CD4-positive, alpha-beta memory T cell (primary cell): ENCODE measurements around the gene TBC1D19. TPM values are rescaled to one million over a fixed set of nuclear protein-coding genes. Genes with fewer than 3 reads are reported as not detected.
"Not testable (repeated sequence)": the region's sequence is repeated elsewhere in the genome, so short reads cannot be mapped to it uniquely, and the experiment has no call there.

Experiments
- CTCF ChIA-PET: fragments of 350-600 bp; sonication (Branson Sonifier 250); formaldehyde crosslinking; loops from one replicate; lab custom pipeline; 2021; ENCODE audit warnings: inconsistent platforms; ENCODE audit not compliant: partially characterized antibody; lab: Charles Lee
- POLR2A ChIA-PET: fragments of 350-600 bp; sonication (Branson Sonifier 250); formaldehyde crosslinking; loops from one replicate; lab custom pipeline; 2021; ENCODE audit not compliant: partially characterized antibody; lab: Charles Lee
- DNase-seq, 5 donors: peaks; one replicate each; pipeline versions ENCODE4 v3.0.0 to v3.0.0-alpha.2; 2020 to 2022; ENCODE audit warnings: mixed read lengths in 1 of 5
- H3K27ac ChIP-seq: one replicate; pipeline ENCODE4 v1.7.0; 2013; ENCODE audit warnings: low read depth, low read length
- H3K27me3 ChIP-seq: 2 replicates; pipeline ENCODE4 v1.7.0; 2013; ENCODE audit warnings: mild to moderate bottlenecking, low read length, moderate library complexity; ENCODE audit not compliant: insufficient read depth
- H3K36me3 ChIP-seq: 2 replicates; pipeline ENCODE4 v1.7.0; 2013; ENCODE audit warnings: mild to moderate bottlenecking, low read length, moderate library complexity; ENCODE audit not compliant: insufficient read depth
- H3K4me1 ChIP-seq: 2 replicates; pipeline ENCODE4 v1.7.0; 2013; ENCODE audit warnings: mild to moderate bottlenecking, low read length, moderate library complexity; ENCODE audit not compliant: insufficient read depth
- H3K4me3 ChIP-seq, 2 donors: one replicate each; pipeline ENCODE4 v1.7.0; 2013; ENCODE audit warnings: low read length in 2 of 2, mild to moderate bottlenecking in 1 of 2
- H3K9me3 ChIP-seq, 2 donors: one replicate each; pipeline ENCODE4 v1.7.0; 2013; ENCODE audit warnings: low read length in 2 of 2, control low read depth in 1 of 2; ENCODE audit not compliant: control insufficient read depth in 1 of 2
- H3K27ac Mint-ChIP-seq, 7 donors: one replicate each; pipeline ENCODE4 v1.8.0; 2020 to 2021; ENCODE audit warnings: mixed read lengths in 7 of 7, mild to moderate bottlenecking in 6 of 7, inconsistent platforms in 3 of 7, moderate library complexity in 3 of 7
- H3K27me3 Mint-ChIP-seq, 2 donors: one replicate each; pipeline ENCODE4 v1.8.0; 2020 to 2021; ENCODE audit warnings: mixed read lengths in 2 of 2
- H3K36me3 Mint-ChIP-seq, 2 donors: one replicate each; pipeline ENCODE4 v1.8.0; 2020 to 2021; ENCODE audit warnings: mixed read lengths in 2 of 2, inconsistent platforms in 1 of 2, mild to moderate bottlenecking in 1 of 2
- H3K4me1 Mint-ChIP-seq, 4 donors: one replicate each; pipeline ENCODE4 v1.8.0; 2020 to 2021; ENCODE audit warnings: mixed read lengths in 4 of 4, mild to moderate bottlenecking in 1 of 4
- H3K4me3 Mint-ChIP-seq, 8 donors: one replicate each; pipeline ENCODE4 v1.8.0; 2020 to 2021; ENCODE audit warnings: mixed read lengths in 8 of 8, mild to moderate bottlenecking in 7 of 8, moderate library complexity in 6 of 8, inconsistent platforms in 3 of 8
- H3K9me3 Mint-ChIP-seq, 8 donors: one replicate each; pipeline ENCODE4 v1.8.0; 2020 to 2021; ENCODE audit warnings: mixed read lengths in 8 of 8, mild to moderate bottlenecking in 5 of 8, inconsistent platforms in 3 of 8, moderate library complexity in 1 of 8
- intact Hi-C: fragments of 100-400 bp; cut with micrococcal nuclease; formaldehyde crosslinking; loops from one replicate; pipeline ENCODE4 v1.15.1; 2023
- polyA plus RNA-seq, 2 donors: library from polyadenylated mRNA; unstranded; fragments of 300-500 nt; fragmentation: Illumina TruSeq; gene quantifications; one replicate each; pipeline ENCODE4 v1.2.3, GENCODE V29; 2021
- total RNA-seq, 2 experiments: library from RNA; stranded (reverse); gene quantifications; one replicate each; pipeline ENCODE4 v1.2.3, GENCODE V29; 2021

TBC1D19 gene
- total and polyA plus RNA-seq, 4 experiments from 2014 or later, result 4.3 to 9.5 (median 6.3) TPM

DNA sequence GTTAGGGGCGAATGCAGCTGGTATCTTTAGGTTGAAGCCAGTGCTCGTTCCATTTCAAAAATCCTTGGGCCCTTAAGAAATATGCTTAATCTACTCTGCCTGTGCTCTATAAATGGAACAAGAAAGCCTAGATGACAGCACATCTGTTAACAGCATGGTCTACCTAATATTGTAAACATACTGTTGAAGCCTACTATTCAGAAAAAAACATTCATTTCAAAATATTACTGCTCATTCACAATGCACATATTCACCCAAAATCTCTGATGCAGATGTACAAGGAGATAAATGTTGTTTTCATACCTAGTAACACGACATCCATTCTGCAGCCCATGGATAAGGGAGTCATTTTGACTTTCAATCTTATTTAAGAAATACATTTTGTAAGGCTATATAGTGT is 106.6 kb downstream of the TBC1D19 start:
- Histone ChIP-seq H3K4me1 (no peaks in the 10 kb centered on the region), H3K36me3 (no peaks in the 10 kb centered on the region), H3K27ac (no peak overlapping the region), H3K27me3 (no peaks in the 10 kb centered on the region), H3K4me3 (no peak overlapping the region), H3K9me3 (no peaks in the 10 kb centered on the region)
- Mint-ChIP-seq H3K9me3 (peaks cover 0 to 6% (median under 1%) of the 10 kb centered on the region in 8 donors), H3K4me1 (no peaks in the 10 kb centered on the region), H3K4me3 (no peak overlapping the region), H3K27me3 (no peaks in the 10 kb centered on the region), H3K36me3 (peaks cover 31 to 56% of the 10 kb centered on the region in 2 donors), H3K27ac (no peak overlapping the region)
- ChIA-PET POLR2A (no interaction called here), CTCF (no interaction called here)
- no peak for DNase-seq
- intact Hi-C loops, result no loop called here

DNA sequence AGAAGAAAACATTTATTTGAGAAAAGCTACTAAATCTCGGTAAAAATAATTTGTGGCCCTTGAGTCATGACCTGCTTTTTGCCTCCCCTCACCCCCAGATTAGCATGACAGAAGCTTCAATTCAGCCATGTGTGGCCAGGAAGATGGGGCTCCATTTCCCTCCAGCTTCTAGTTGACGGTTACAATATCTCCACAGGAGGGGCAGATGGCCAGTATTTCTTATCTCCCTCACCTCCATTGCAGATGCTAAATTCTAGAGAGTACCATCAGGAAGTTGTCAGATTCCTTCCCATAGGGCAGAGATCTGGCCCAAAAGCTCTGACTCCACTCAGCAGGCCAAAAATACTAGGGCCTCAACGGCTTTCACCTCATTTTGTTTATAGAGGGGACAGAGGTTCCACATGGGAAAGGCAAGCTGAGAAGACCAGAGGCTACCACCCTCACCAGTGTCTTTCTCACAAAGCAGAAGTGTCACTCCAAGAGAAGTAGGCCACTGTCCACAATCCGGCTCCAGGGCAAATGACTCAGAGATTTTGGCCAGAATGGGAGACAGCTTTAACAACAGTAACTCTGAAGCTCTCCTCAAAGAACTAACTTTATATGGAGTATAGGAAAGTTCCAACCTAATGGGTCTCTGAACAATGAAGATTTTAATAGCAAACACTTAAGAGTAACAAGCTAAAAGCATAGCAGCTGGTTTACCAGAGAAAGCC is 108.3 kb downstream of the TBC1D19 start:
- Histone ChIP-seq H3K4me1 (no peaks in the 10 kb centered on the region), H3K27me3 (no peaks in the 10 kb centered on the region), H3K4me3 (no peak overlapping the region), H3K27ac (no peak overlapping the region), H3K36me3 (no peaks in the 10 kb centered on the region), H3K9me3 (no peaks in the 10 kb centered on the region)
- Mint-ChIP-seq H3K36me3 (peaks cover 28 to 51% of the 10 kb centered on the region in 2 donors), H3K27me3 (no peaks in the 10 kb centered on the region), H3K9me3 (peaks cover 0 to 17% (median 8%) of the 10 kb centered on the region in 8 donors), H3K4me3 (no peak overlapping the region), H3K27ac (no peak overlapping the region), H3K4me1 (no peaks in the 10 kb centered on the region)
- ChIA-PET CTCF (no interaction called here), POLR2A (no interaction called here)
- intact Hi-C loops, result no loop called here
- DNase-seq, result no peak

DNA sequence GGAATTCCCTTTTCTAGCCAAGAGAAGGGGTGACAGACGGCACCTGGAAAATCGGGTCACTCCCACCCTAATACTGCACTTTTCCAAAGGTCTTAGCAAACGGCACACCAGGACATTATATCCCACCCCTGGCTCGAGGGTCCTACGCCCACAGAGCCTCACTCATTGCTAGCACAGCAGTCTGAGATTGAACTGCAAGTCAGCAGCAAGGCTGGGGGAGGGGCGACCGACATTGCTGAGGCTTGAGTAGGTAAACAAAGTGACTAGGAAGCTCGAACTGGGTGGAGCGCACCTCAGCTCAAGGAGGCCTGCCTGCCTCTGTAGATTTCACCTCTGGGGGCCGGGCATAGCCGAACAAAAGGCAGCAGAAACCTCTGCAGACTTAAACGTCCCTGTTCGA is 110.2 kb downstream of the TBC1D19 start:
- H3K4me3 ChIP-seq, H3K4me1 Mint-ChIP-seq, H3K4me3 Mint-ChIP-seq, H3K27me3 Mint-ChIP-seq, CTCF ChIA-PET, H3K36me3 ChIP-seq, H3K27ac ChIP-seq, H3K27me3 ChIP-seq, DNase-seq, H3K9me3 ChIP-seq, intact Hi-C loops, H3K27ac Mint-ChIP-seq, H3K4me1 ChIP-seq, POLR2A ChIA-PET: not testable (repeated sequence)
- peaks cover 0 to 25% (median 12%) of the 10 kb centered on the region in 8 donors for H3K9me3 Mint-ChIP-seq
- H3K36me3 Mint-ChIP-seq, result peaks cover 25 to 43% of the 10 kb centered on the region in 2 donors

DNA sequence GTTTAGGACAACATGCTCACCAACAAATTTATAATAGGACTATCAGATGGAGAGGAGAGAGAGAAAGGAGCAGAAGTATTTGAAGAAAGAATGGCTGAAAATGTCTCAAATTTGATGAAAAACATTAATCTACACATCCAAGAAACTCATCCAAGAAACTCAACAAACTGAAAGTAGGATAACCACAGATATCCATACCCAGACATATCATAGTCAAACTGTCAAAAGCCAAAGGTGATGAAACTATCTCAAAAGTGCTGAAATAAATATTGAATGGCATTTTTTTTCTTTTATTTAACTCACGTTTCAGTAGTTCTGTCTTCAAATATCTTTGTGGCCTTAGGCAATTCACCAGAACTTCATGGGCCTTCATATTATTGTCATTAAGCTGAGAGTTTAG is 116.2 kb downstream of the TBC1D19 start:
- Histone ChIP-seq H3K4me3 (no peak overlapping the region), H3K9me3 (no peaks in the 10 kb centered on the region), H3K27me3 (no peaks in the 10 kb centered on the region), H3K27ac (no peak overlapping the region), H3K36me3 (no peaks in the 10 kb centered on the region), H3K4me1 (no peaks in the 10 kb centered on the region)
- H3K4me1 Mint-ChIP-seq, result no peaks in the 10 kb centered on the region
- intact Hi-C loops, result no loop called here
- no peak overlapping the region for H3K4me3 Mint-ChIP-seq
- ChIA-PET CTCF (no interaction called here), POLR2A (no interaction called here)
- DNase-seq, result no peak
- H3K27ac Mint-ChIP-seq, result peak overlapping the region in 2 of 7 donors; percentile 7 to 34
- no peaks in the 10 kb centered on the region for H3K27me3 Mint-ChIP-seq
- H3K36me3 Mint-ChIP-seq, result peaks cover 6 to 7% of the 10 kb centered on the region in 2 donors
- peaks cover 0 to 23% (median 11%) of the 10 kb centered on the region in 8 donors for H3K9me3 Mint-ChIP-seq

DNA sequence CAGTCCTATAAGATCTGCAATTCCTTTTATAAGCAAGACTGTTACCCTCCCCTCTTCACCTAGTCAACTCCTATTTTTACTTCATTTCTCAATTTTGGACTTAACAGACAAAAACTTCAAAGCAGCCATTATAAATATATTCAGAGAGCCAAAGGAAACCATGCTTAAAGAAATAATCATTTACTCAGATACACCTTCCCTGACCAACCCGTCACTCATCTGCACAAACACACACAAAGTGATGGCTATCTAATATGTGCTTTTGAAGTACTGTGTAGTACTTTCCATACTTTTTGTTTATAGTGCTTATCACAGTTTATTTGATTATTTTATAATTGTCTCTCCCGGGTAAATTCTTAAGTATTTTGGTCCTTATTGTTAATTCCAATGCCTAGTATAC is 117.2 kb downstream of the TBC1D19 start:
- intact Hi-C loops, result no loop called here
- POLR2A ChIA-PET, result no interaction called here
- Histone ChIP-seq H3K36me3 (no peaks in the 10 kb centered on the region), H3K9me3 (no peaks in the 10 kb centered on the region), H3K4me3 (no peak overlapping the region), H3K27ac (no peak overlapping the region), H3K27me3 (no peaks in the 10 kb centered on the region), H3K4me1 (no peaks in the 10 kb centered on the region)
- H3K9me3 Mint-ChIP-seq, result peaks cover 0 to 15% (median 7%) of the 10 kb centered on the region in 8 donors
- no peaks in the 10 kb centered on the region for H3K27me3 Mint-ChIP-seq
- CTCF ChIA-PET, result no interaction called here
- no peak overlapping the region for H3K4me3 Mint-ChIP-seq
- H3K27ac Mint-ChIP-seq, result peak overlapping the region in 1 of 7 donors; percentile 17
- H3K36me3 Mint-ChIP-seq, result peaks cover 10 to 11% of the 10 kb centered on the region in 2 donors
- no peak for DNase-seq
- no peaks in the 10 kb centered on the region for H3K4me1 Mint-ChIP-seq

DNA sequence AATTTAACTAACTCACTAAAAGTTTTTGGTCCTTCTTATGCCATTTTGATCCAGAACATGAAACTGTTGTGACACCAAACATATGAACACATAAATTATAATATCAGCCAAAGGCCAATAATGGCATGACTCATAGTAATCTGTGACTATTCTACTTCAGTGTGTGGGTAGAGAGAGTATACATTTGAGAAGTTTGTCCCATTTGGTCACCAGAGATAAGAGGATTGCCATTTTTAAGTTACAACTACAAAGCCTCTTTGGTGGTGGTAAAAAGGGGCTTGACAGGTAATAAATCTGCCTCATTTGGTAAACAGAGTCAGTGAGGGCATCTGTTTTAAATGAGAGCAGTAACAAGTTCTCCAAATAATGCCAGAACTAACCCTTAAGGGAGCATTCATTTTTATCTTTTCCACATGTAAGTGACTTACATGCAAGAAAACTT is 117.9 kb downstream of the TBC1D19 start:
- POLR2A ChIA-PET, result no interaction called here
- Mint-ChIP-seq H3K4me3 (no peak overlapping the region), H3K27ac (no peak overlapping the region), H3K36me3 (peaks cover 7 to 13% of the 10 kb centered on the region in 2 donors), H3K27me3 (no peaks in the 10 kb centered on the region), H3K4me1 (no peaks in the 10 kb centered on the region), H3K9me3 (peaks cover 0 to 12% (median 4%) of the 10 kb centered on the region in 8 donors)
- H3K36me3 ChIP-seq, result no peaks in the 10 kb centered on the region
- CTCF ChIA-PET, result no interaction called here
- no peak overlapping the region for H3K4me3 ChIP-seq
- DNase-seq, result no peak
- H3K9me3 ChIP-seq, result no peaks in the 10 kb centered on the region
- no peak overlapping the region for H3K27ac ChIP-seq
- intact Hi-C loops, result no loop called here
- H3K4me1 ChIP-seq, result no peaks in the 10 kb centered on the region
- H3K27me3 ChIP-seq, result no peaks in the 10 kb centered on the region

DNA sequence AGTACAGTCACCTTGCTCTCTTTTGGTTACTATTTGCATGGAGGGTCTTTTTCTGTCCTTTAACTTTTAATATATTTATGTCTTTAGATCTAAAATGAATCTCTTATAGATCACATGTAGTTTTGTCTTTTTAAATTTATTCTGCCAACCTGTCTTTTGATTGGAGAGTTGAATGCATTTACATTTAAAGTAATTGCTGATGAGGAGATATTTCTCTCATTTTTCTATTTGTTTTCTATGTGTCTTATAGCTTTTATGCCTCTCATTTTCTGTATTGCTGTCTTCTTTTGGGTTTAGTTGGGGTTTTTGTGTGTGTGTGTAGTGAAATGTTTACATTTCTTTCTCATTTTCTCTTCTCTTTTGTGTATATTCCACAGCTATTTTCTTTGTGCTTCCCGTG is 123.5 kb downstream of the TBC1D19 start:
- Mint-ChIP-seq H3K36me3 (peaks cover 18 to 38% of the 10 kb centered on the region in 2 donors), H3K27me3 (no peaks in the 10 kb centered on the region), H3K4me3 (no peak overlapping the region), H3K9me3 (peaks cover 0 to 12% (median 7%) of the 10 kb centered on the region in 8 donors), H3K27ac (peak overlapping the region in 1 of 7 donors; percentile 26), H3K4me1 (peaks cover 0 to 2% (median 0%) of the 10 kb centered on the region in 4 donors)
- H3K36me3 ChIP-seq, result no peaks in the 10 kb centered on the region
- no peaks in the 10 kb centered on the region for H3K4me1 ChIP-seq
- CTCF ChIA-PET, result no interaction called here
- POLR2A ChIA-PET, result no interaction called here
- no peaks in the 10 kb centered on the region for H3K27me3 ChIP-seq
- H3K9me3 ChIP-seq, result no peaks in the 10 kb centered on the region
- no peak overlapping the region for H3K4me3 ChIP-seq
- no peak for DNase-seq
- intact Hi-C loops, result no loop called here
- no peak overlapping the region for H3K27ac ChIP-seq
